HG03060 (cell line): ENCODE measurements around the gene STAC.
"Not testable (repeated sequence)": the region's sequence is repeated elsewhere in the genome, so short reads cannot be mapped to it uniquely, and the experiment has no call there.

Experiments used
- ATAC-seq: cut with Tn5 transposase; IDR thresholded peaks from one replicate; pipeline ENCODE4 v1.9.1; 2021; ENCODE audit warnings: low read depth, moderate number of reproducible peaks; ENCODE audit not compliant: unreplicated experiment

STAC gene

DNA sequence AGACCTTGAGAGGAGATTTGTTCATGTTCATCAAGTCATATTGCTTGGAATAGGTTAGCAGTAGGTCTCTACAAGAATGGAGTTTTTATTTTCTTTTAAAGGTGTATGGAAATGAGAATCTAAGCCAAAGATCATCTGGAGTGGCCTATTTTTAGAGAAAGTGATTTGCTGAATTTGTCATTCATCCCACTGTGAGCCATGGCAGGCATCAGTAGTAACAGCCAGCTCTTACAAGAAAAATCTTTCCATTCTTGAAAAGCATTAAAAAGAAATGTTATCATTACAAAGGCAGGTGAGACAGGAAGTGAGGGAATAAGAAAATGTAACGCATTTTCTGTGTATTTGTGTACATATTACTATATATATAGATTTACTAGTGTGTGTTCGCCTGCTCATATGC is 29.6 kb downstream of the STAC start:
- no peak for ATAC-seq

DNA sequence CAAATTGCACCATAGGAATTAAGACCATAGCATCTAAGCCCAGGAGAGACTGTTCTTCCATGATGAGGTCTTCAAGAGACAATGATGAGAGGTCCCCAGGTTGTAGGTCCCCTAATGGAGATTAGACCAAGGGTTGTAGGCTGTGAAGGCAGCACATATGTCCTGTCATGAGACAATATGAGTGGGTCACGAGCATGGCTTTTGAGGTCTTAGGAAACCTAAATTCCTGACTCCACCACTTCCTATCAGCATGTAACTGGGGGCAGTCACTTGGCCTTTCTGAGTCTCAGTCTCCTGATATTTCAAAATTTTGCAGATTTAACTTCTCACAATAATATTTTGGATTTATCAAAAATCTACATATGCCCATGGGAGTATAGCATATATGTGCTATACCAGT is 31.3 kb downstream of the STAC start:
- no peak for ATAC-seq

DNA sequence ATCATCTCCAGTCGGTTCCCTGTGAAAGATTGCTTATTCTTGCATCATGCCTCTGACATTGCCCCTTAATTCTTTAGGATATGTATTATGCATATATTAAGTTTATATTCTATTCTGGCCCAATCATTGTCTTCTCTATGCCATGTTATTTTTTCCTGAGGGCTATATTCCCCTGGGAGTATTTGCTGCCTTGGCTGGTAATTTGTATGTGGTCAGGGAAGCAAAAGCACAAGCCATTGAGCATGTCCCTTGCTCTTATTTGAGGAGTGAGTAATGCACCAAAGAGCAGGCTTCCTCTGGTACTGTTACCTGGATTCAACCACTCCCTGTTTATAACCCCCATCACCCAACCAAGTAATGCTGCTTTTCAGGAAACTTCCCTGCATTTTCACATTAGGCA is 36.3 kb downstream of the STAC start:
- no peak for ATAC-seq

DNA sequence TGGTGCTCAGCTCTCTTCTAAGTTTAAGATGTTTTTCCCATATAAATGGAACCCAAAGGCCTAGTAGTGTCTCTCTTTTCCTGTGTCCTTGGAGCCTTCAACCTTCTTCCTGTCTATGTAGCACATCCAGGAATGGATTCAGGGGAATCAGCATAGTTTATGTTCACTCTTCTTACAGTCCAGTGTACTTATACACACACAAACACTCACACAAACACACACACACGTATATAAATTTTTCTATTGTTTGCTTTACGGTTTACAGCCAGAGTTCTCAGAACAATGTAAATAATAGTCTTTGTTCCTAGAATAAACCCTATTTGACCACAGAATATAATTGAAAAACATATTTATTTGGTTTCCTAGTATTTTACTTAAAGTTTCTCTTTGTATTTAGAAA is 36.9 kb downstream of the STAC start:
- ATAC-seq: no peak

DNA sequence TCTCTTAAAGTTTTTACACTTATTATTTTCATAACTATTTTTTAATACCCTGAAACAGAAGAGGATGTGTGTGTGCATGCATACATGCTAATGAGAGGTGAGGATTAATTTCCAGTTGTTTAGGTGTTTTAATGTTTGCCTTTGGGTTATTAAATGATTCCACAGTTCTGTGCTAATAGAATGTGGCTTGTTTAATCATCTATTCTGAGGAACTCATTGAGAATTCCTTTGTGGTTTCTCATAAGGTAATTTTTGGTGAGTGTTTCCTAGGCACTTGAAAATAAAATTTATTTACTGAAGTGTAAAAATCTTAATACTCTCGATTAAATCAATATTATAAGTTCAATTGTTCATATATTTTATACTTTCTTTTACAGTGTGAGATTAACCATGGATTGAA is 38.0 kb downstream of the STAC start:
- no peak for ATAC-seq

DNA sequence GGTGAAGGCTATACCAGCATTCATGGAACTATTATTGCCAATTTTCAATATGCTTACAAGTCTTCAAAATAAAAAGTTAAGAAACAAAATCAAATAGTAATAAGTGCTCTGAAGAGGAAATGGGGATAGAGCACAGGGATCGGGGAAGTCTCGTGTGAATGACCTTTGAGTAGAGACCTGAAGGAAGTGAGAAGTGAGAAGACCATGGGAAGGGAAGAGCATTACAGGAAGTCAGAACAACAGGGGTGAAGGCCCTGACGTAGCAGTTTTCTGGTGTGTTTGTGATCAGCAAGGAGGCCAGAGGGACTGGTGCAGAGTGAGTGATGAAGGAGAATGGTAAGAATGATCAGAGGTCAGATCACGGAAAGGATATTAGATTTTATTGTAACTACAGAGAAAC is 48.1 kb downstream of the STAC start:
- ATAC-seq: no peak

DNA sequence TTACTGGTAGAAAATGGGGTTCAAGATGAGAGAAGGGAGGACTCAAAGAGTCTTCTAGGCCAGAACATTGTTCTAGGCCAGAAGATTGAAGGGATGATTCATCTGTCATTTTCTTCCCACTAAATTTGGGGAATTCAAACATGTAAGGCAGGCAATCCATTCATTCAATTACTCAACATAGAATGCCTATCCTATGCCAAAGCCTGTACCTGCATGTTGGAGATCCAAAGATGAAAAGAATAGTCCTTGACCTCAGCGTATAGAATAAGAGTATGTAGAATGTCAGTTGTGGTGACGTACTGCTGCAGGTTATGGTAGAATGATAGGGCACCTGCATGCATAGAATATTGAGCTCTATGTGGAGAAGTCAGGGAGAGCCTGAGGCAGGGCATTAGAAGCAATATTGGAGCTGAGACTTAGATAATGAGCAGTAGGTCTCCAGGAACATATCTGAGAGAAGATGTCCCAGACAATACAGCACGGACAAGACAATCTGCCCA is 49.7 kb downstream of the STAC start:
- no peak for ATAC-seq

DNA sequence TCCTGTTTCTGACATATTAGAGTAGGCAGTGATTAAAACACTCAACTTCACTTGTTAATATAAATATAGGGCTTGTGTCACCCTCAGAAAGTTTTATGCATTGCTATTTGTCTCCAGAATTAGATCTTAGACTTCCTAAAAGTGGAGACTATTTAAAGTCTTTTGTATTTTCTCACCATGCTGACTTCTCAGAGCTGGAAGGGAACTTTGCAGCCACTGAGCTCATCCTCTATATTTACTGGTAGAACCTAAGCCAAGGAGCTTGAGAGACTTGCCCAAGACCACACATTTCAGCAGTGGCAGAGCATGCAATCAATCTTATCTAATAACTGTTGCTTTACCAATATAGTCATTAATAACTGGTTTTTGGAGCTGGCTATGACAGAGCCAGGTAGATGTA is 53.2 kb downstream of the STAC start:
- no peak for ATAC-seq

DNA sequence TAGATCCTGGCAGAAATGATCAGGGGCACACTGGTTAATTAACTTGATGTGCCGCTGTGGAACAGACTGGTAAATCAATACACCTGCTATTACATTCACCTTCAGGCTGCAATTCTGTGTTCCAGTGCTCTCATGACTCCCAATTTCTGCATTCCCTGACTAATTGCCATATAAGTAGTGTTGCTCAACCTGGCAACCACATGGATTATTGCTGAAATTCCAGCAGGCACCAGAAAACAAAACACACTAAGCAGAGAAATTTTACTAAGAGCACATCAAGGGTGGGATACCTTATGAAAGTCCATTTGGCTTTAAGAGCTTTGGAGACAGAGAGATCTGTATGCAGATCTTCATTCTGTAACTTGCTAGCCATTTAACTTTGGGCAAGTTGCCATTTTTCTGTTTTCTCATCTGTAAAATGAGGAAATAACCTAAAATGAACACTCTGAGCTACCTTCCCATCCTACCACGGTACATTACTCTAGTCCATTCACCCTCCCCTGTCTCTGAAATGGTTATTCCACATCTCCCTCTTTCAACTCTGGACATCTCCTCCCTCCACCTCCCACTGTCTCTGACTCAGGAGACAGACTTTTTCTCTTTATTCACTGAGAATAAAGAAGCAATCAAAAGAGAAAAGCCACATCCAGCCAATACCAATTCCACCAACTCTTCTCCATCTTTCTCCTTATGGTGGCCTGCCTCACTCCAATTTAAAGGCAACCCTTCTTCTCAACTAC is 54.6 kb downstream of the STAC start:
- ATAC-seq: no peak

DNA sequence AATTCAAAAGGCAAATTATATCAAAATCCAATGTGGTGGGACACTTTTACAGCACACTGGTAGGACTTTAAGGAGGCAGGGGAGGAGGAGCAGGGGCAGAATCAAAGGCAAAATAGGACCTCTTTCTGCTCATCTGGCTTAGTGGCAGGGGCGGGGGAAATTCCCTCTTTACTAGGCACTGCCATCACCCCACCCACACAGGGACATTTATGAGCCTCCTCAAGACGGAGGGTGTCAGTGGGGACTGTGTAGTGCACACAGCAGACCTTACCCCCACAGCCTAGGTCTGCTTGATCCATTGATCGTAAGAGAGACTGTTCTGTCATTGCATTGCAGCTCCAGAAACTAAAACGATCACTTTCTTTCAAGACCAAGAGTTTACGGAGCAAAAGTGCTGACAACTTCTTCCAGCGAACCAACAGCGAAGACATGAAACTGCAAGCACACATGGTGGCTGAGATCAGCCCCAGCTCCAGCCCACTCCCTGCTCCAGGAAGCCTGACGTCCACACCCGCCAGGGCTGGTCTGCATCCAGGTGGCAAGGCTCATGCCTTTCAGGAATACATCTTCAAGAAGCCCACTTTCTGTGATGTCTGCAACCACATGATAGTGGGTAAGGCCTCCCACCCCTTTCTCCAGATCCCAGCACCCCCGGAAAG is 62.9 kb downstream of the STAC start:
- no peak for ATAC-seq

DNA sequence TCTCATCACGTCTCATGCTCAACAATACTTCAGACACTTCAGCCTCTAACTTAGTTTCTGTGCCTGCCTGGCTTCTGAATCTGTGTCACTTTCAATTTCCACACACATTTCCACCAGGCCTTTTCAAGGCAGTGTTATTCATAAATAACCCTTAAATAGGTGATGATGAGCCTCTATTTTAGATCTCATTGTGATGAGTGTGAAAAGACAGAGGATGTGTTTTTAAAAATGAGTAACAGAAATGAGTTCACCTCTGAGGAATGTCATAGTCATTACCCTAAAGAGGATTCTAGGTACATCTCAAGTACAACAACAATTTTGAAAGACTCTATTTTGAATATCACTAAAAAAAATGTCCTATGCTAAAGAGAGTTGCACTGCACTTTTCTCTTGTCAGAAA is 64.6 kb downstream of the STAC start:
- no peak for ATAC-seq

DNA sequence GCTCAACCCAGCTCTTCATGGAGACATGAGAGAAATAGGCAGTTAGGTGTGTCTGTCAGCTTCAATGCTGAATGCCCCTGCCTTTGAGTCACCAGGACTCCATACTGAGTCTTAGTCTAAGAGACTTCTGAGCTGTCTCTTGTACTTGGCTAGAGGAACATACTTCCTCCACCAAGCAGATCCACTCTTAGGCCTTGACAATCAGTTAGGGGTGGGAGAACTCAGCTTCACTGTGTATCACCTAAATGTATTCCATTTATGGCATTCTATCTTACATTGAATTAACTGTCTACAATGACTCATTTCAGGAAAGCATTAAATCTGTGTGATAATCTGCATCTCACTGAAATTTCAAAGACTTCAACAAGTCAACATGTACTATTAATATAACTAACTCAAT is 66.0 kb downstream of the STAC start:
- no peak for ATAC-seq

DNA sequence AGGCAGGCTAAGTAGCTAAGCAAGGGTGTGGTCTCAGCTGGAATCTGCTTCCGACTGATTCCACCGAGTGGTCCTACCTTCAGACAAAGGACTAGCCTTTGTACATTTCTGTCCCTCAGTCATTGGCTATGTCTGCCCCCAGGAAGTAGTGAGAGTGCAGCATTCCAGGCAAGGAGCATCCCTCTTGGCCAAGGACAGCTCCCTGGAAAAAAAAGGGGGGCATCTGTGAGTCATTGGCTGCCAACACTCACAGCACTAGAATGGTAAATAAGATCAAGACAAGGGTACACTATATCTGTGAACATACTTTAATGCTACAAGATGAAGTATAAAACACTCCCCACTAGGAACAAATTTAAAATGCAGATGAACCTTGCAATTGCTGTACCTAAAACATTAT is 66.8 kb downstream of the STAC start:
- ATAC-seq: no peak

DNA sequence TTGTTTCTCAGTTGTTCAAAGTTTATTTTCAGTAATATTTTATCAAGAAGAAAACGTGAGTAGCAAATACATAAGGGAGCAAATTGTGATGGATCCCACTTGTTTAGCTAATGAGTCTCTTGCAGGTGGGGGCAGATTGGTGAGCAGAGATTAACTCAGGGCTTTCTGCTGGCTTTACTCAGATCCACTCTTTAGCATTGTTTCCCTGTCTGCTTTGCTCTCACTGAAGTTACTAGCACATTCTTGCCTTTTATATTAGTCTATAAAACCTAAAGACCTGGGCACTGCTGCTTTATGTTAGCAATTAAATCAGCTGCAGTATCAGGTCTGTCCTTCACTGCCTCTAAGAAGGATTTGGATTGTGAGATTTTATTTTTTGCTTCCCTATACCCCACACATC is 71.5 kb downstream of the STAC start:
- ATAC-seq: no peak

DNA sequence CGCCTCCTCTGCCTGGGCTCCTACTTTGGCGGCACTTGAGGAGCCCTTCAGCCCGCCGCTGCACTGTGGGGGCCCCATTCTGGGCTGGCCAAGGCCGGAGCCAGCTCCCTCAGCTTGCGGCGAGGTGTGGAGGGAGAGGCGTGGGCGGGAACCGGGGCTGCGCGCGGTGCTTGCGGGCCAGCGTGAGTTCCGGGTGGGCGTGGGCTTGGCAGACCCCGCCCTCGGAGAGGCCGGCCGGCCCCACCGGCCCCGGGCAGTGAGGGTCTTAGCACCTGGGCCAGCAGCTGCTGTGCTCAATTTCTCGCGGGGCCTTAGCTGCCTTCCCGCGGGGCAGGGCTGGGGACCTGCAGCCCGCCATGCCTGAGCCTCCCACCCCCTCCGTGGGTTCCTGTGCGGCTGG is 72.9 kb downstream of the STAC start:
- ATAC-seq: not testable (repeated sequence)

DNA sequence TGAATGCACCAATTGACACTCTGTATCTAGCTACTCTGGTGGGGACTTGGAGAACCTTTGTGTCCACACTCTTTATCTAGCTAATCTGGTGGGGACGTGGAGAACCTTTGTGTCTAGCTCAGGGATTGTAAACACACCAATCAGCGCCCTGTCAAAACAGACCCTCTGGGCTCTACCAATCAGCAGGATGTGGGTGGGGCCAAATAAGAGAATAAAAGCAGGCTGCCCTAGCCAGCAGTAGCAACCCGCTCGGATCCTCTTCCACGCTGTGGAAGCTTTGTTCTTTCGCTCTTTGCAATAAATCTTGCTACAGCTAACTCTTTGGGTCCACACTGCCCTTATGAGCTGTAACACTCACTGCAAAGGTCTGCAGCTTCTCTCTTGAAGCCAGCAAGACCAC is 73.6 kb downstream of the STAC start:
- ATAC-seq: not testable (repeated sequence)

DNA sequence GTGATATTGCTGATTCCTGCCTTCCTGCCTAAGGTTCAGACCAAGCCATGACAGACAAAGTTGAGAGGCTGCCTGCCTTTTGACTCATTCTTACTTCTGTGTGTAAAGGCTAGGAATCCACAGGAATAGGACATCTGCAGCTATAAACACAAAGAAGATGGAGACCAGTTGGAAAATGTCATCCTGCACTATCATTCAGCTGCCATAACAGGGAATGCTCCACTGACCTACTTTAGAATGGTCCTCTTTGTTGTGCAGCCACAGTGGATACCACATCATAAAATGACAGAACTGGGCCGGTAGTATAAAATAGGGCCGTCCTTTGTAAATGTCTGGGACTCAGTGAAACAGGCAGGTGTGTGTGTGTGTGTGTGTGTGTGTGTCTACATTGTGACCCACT is 75.1 kb downstream of the STAC start:
- no peak for ATAC-seq

DNA sequence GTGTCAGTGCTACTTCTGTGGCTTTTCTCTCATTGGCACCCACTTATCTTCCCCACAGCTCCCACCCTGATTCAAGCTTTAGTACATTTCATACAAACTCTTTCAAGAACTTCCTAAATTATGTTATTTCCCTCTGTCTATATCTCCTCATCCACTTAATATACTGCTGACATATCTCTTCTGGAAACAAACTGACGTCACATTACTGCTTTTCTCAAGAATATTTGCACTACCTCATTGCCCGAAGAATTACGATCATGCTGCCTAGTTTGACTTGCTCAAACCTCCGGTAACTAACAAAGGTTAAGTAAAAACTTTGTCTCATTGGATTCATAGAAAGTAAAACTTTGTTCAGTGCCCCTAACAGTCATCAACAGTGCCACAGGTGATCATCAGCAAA is 76.5 kb downstream of the STAC start:
- no peak for ATAC-seq

DNA sequence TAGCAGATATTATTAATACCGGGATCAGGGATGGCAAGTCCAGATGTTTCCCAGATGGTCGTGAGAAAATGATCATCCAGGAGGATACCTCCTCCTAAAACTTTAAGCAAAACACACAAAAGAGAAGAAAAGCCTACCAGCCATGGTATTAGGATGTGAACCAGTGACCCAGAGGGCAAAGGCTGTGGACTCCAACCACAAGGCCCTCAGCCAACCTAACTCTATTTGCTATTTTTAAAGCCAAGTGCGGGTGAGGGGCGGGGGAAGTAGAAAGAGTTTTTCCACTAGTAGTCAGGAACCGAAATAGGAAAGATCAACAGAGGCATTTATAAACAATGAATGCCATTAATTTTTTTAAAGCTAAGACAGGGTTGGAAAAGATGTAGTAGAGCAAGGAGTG is 77.4 kb downstream of the STAC start:
- no peak for ATAC-seq

DNA sequence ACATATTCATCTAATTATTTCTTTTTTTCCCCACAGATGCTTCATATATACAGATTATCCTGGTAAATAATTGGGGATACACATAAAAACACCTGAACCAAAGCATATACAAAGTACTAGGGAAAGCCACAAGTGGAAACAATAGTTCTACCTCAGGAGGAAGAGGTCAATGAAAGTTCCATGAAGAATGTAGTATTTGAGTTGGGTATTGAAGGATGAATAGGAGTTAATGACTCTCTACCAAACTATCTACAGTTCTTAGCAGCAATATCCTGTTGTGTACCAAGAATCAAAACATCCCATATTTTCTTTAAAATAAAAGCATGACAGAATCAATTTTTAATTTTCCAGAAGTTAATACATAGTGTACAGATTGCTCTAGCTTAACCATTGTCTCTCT is 78.9 kb downstream of the STAC start:
- ATAC-seq: no peak

DNA sequence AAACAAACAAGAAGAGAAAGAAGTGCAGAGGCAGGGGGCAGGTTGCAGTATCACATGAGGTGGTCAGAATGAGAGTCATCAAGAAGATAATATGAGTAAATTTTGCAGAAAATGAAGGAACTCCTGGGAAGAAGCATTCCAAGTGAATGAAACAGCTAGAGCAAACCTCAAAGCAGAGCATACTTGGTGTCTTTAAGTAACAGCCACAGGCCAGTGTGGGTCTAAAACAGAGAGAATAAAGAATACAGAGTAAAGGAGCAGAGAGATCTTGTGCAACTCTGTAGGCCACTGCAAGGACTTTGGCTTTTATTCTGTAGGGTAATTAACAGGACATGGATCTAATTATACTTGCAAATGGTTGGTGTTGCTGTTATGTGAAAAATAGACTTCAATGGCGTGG is 81.3 kb downstream of the STAC start:
- ATAC-seq: no peak

DNA sequence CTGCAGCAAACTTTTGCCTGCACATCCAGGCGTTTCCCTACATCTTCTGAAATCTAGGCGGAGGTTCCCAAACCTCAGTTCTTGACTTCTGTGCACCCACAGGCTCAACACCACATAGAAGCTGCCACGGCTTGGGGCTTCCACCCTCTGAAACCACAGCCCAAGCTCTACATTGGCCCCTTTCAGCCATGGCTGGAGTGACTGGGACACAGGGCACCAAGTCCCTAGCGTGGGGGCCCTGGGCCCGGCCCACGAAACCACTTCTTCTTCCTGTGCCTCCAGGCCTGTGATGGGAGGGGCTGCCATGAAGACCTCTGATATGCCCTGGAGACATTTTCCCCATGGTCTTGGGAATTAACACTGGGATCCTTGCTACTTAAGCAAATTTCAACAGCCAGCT is 91.7 kb downstream of the STAC start:
- not testable (repeated sequence) for ATAC-seq
